CD1c-positive myeloid dendritic cell (primary cell): Measurements from ENCODE around the gene GNPDA1.

Source experiments
- DNase-seq: peaks from one replicate; pipeline ENCODE4 v3.0.0-alpha.2; 2016; ENCODE audit errors: extremely low spot score

Gene GNPDA1

DNA sequence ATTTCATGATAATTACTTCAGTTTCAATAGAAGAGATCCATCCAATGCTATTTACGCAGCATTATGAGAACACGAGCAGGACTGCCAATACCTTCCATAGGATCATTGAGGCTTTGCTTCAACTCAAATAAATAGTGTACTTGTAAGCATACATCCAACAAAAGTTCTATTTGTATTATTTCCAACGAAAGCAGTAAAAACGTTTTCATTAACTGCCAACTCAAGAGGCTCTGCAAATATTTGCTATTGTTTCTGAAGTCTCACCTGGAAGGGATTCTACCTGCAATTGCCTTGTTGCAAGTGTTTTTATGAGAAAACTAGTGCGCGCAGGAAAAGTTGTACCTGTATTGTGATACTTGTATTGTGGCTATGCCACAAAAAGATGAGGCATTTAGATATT, 11.0 kb upstream of the GNPDA1 start:
- DNase-seq: no peak

- DNase-seq: no peak
These were observed 7.4 kb upstream of the GNPDA1 start for GRCh38 chr5:142020122-142020659.

GRCh38 chr5:142017832-142018427, 5.1 kb upstream of the GNPDA1 start:
- DNase-seq: no peak

DNA sequence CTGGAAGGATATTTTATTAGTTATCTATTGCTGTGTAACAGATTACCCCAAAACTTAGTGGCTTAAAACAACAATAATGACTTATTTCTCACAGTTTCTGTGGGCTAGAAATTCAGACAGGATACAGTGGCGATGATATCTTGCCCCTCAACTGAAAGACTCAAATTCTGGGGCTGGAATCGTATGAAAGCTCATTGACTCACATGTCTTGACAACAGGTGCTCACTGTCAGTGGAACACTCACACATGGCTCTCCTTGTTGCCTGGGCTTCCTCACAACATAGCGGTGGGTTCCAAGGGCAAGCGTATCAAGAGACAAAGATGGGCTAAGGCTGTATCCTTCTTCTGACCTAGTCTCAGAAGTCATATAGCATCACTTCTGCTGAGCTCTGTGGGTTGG, 3.7 kb upstream of the GNPDA1 start:
- DNase-seq: no peak

DNA sequence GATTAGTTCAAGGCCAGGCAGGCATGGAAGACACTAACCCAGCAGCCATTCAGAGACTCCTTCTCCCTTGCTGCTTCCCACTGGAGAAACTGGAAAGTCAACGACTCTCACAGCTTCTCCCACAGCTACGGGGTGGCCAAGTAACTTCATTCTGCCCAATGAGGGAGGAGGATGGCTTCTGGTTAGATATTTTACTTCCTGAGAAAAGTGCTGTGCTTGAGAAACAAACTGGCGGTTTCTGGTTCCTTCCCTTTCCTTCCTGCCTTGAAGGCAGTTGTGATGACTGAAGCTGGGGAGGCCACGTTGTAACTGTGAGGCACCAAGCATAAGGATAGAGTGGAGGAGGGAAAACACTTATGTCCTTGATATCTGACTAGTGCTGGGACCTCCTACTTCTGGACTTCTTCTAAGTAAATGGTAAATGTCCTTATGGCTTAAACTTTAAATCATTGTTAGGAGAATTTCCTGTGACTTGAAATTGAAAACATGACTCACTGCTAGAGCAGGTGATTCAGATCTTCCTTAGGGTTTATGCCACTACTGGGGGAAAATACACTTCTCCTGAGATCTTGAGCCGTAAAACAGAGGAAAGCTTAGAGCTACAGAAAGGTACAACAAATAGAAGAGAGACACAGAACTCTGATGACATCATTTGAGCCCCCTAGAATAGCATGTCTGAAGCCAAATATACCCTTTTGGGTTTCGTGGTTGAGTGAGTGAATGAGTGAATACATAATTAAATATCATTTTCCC, 3.1 kb upstream of the GNPDA1 start:
- DNase-seq: peak; percentile 72

DNA sequence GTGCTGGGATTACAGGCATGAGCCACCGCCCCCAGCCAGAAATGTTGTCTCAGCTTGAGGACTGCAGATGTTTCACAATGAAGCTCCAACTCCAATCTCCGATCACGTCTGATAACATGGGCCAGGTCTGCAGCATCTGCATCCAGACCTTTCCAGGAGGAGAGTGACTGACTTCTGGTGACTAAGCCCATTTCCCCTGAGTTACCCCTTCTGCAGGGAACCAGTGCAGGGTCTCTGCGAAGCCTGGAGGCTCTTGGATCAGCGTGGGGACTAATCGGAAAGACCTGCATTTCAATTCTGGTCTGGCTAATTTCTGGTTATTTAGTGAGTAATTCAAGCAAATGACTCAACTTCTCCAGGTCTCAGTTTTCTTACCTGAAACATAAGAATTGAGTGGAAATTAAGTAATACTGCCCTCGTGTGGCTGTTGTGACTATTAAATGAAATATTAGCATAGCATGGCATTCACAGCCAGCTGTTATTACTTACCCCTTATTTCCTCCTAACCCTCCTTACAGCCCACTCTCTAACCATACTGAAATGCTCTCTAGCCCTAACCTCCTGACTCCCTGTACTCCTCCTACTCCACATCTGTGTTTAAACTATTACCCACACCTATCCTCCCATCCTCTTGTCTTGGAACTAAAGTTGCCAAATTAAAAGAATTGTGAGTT, 2.2 kb upstream of the GNPDA1 start:
- peak; percentile 73 for DNase-seq

DNA sequence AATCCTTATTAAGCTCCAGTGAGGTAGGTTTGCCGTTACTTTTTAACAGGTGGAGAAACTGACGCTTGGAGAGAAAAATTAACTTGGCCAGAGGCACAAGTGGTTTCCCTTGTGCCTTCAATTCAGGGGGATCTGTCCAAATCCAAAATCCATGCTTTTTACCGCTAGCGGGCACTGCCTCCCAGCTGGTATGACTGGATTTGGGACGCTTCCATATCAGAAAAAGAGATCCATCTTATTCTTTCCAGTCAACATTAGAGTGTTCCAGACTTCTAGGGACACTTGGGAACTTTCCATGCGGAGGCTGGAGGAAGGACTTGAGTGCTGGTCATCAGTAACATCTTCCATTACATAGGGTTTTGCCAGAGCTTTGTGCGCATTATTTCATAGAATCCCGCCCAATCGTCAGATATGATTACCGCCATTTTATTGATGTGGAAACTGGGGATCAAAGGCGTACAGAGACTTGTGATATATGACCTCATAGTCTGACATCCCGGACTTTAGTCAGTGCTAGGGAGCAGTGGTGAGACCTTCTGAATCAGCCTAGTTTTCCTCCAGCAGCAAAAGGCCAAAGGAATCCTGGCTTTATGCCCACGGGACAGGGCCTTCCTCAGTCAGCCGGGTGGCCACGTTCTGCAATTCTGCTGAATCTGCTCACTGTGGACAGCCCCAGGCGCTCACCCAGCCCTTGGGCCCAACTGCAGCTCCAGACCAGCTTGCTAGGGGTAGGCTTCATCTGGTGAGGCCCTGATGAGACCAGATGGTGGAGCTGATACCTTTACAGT, 1.1 kb upstream of the GNPDA1 start:
- DNase-seq: no peak

DNA sequence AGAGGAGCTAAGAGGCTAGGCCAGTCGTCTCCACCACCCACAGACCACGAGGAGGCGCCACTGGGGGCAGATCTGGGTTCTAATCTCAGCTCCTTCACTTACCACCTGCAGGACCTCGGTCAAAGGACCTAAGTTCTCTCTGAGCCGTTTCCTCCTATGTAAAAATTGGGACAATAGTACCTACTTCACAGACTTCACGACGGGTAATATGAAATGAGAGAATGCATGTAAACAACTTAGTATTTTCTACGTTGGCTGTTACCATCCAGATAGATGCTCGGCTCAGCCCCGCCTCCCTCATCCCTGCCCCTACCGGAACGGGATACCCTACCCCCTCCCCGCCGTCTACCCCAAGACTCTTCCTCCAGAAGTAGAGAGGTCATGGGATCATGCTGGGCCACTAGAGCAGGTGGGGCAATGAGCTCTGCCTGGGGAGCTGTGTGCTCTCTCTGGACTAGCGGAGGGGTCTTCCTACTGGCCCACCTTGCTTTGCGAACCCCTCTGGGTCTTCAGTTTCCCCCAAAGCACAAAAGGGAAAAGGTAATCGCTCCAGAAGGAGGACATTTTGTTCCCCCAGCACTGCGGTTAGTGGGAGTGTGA, 541 bp downstream of the GNPDA1 start:
- DNase-seq: peak; percentile 37

DNA sequence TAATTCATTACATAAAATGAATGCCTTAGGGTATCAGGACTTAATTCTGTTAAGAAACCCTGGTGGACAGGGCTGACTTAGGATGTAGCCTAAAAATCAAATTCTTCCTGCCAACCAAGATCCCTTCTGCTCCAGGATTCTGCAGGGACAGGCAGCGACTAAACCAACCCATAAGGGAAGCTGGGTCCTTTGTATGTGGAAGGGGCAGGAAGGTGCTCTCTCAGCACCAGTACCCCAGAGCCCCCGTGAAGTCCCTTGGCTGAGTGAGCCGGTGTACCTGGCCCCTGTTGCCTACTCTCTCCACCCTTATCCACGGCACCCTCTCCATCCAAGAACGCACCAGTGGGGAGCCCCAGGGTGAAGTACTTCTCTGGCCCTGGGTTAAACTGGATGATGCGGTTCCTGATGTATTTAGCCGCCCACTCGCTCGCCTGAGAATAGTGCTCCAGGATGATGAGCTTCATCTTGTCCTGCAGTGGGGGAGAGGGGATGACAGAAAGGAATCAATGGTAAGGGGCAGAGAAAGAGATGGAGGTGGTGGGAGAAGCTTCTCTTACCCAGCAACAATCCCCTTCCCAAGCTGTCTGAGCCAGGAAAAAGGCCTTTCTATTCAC, 1.1 kb downstream of the GNPDA1 start:
- no peak for DNase-seq

DNA sequence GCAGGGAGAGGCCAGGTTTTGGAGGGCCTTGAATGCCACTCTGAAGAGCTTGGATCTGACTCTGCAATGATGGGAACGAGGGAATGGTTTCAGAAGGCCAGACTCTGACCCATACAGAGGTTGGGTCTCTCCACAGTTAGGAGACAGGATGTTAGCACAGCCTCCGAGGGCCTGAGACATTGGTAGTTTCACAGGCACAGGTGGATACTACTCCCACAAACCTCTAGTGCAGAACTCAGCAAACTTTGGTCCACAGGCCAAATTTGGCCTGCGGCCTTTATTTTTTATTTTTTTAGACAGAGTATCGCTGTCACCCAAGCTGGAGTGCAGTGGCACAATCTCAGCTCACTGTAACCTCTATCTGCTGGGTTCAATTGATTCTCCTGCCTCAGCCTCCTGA, 2.9 kb downstream of the GNPDA1 start:
- no peak for DNase-seq

DNA sequence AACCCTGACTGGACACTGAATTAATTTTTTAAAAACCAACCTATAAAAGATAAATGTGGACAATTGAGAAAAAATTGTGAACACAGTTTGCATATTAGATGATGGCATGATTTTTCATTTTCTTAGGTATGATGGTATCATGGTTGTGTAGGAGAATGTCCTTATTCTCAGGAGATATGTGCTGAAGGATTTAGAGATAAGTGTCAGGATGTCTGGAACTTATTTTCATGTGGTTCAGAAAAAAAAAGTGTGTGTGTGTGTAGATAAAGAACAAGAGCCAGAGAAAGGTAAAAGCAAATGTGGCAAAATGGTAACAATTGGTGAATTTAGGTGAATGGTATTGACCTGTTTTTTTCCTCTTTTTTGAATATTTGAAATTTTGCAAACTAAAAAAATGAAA, 4.0 kb downstream of the GNPDA1 start:
- no peak for DNase-seq

DNA sequence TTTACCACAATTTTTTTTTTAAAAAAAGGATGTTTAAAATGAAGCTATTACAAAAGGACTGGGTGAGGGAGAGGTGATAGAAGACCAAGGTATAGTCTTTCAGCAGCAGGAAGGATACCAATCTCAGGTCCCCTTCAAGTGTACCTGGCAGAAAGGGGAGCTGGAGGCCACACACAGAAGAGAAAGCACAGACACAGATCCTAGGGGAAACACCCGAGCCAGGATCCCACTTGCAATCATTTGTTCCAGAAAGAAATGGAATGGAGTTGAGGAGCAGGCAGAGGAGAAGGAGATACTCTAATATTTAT, 5.6 kb downstream of the GNPDA1 start:
- no peak for DNase-seq

DNA sequence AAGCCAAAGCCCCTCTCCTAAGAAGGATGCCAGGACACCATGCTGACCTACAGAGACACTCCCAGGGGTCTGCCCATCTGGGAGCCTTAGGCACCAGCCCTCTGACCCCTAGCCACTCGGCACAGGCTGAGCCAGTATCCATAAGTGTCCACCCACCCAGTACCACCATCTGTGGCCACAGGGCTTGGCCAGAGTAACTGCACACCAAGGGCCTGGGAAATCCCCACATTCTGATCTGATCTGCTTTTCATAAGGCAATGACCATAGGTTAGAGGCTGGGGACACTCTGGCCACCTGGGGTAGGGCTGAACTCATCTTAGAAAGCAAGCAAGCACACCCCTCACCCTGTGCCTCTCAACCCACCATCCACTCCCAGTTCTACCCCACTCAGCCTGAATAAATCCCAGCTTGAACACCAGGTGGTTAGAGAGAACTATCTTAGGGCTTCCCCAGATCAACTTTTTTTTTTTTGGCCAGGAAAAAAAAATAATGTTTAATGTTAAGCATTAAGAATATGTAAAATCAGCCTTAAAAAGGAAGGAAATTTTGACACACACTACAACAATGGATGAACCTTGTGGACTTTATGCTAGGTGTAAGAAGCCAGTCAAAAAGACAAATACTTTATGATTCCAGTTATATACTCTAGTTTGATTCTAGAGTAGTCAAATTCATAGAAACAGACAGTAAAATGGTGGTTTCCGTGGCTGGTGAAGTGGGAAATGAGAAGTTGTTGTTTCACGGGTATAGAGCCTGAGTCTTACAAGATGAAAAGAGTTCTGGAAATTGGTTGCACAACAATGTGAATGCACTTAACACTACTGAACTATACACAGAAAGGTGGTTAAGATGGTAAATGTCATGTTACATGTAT, 6.2 kb downstream of the GNPDA1 start:
- peak; percentile 48 for DNase-seq

- no peak for DNase-seq
These were observed 9.5 kb downstream of the GNPDA1 start for GRCh38 chr5:142003266-142003800.

- peak; percentile 30 for DNase-seq
These were observed 11.9 kb downstream of the GNPDA1 start for GRCh38 chr5:142000704-142001484.

DNA sequence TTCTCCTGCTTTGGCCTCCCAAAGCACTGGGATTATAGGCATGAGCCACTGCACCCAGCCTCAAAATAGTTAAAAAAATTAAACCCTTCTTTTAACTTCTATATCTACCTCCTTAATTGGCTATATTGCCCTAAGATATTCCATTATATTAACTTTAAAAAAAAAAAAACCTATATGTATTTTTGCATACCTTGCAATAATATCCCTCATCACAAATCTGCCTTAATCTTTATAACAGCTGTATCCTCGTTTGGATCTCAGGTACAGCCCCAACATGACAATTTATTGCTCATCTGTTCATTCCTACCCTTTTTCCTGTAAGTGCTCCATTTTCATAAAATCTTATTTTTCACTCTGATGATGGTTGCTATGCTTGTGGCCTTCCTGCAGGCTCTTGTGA, 12.7 kb downstream of the GNPDA1 start:
- DNase-seq: no peak

GRCh38 chr5:141997358-141997960, 15.4 kb downstream of the GNPDA1 start:
- no peak for DNase-seq

DNA sequence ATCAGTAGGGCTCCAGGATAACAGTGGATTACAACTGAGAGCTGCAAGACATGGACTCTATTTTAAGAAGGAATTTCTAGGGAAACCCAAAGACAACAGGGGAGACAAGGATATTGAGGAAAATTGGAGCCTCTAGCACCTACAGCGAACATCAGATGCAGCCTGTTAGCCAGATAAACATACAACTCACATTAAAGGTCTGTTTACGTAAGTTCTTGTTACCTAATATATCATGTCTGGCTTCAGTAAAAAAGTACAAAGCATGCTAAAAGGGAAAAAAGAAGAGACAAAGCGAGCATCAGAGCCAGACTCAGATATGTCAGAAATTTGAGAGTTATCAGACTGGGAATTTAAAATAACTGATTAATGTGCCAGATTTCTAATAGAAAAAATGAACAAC, 17.2 kb downstream of the GNPDA1 start:
- DNase-seq: no peak
